Transverse colon (tissue), 3 donors: ENCODE data around the gene SLC38A3.

ENCODE experiments used
- POLR2A ChIP-seq: fragments of 450-650 bp; IDR thresholded peaks from one replicate; pipeline ENCODE4 v1.6.1; 2016; ENCODE audit warnings: antibody characterized with exemption, mild to moderate bottlenecking, moderate library complexity
- TF ChIP-seq, protein P1 (sequence below), 5 experiments: fragments of 200-600 bp in 3 of 5; fragments of 450-650 bp in 2 of 5; sonication (generic) in 3 of 5; IDR thresholded peaks; 1 replicate in 2 of 5; 2 replicates in 3 of 5; pipeline ENCODE4 v1.5.1; 2016 to 2017; ENCODE audit warnings: antibody characterized with exemption in 5 of 5, inconsistent platforms in 3 of 5, mild to moderate bottlenecking in 2 of 5, moderate library complexity in 1 of 5

DNA sequence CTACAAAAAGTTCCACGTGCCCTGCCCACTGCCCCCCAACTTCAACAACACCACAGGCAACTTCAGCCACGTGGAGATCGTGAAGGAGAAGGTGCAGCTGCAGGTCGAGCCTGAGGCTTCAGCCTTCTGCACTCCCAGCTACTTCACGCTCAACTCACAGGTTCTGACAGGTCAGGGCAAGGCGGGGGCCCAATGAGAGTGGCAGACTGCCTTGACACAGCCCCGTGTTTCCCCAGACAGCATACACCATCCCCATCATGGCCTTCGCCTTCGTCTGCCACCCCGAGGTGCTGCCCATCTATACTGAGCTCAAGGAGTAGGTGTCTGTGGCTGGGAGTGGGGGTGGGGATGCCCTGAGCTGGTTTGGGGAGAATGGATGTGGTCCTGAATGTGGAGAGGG, 12.6 kb downstream of the SLC38A3 start:
- TF ChIP-seq, protein P1, sequence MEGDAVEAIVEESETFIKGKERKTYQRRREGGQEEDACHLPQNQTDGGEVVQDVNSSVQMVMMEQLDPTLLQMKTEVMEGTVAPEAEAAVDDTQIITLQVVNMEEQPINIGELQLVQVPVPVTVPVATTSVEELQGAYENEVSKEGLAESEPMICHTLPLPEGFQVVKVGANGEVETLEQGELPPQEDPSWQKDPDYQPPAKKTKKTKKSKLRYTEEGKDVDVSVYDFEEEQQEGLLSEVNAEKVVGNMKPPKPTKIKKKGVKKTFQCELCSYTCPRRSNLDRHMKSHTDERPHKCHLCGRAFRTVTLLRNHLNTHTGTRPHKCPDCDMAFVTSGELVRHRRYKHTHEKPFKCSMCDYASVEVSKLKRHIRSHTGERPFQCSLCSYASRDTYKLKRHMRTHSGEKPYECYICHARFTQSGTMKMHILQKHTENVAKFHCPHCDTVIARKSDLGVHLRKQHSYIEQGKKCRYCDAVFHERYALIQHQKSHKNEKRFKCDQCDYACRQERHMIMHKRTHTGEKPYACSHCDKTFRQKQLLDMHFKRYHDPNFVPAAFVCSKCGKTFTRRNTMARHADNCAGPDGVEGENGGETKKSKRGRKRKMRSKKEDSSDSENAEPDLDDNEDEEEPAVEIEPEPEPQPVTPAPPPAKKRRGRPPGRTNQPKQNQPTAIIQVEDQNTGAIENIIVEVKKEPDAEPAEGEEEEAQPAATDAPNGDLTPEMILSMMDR (IDR thresholded peaks at IDR 0.05) = no peak
- TF ChIP-seq POLR2A = no peak
